Stomach (tissue), 4 donors: ENCODE measurements around the gene AKAP5.

Experiments
- CTCF ChIP-seq, 7 experiments: fragments of 450-650 bp in 4 of 7; fragments of 200-600 bp in 3 of 7; sonication (generic) in 3 of 7; IDR thresholded peaks; one replicate each; pipeline ENCODE4 v1.5.1; 2016 to 2019; ENCODE audit warnings: antibody characterized with exemption in 7 of 7, control low read depth in 2 of 7, mild to moderate bottlenecking in 1 of 7
- EP300 ChIP-seq: sonication (generic); formaldehyde crosslinking; IDR thresholded peaks from one replicate; pipeline ENCODE4 v1.6.1; 2017; ENCODE audit warnings: antibody characterized with exemption
- POLR2A ChIP-seq, 4 donors: fragments of 450-650 bp; IDR thresholded peaks; one replicate each; pipeline ENCODE4 v1.6.1; 2016; ENCODE audit warnings: antibody characterized with exemption in 4 of 4, control low read depth in 2 of 4, mild to moderate bottlenecking in 1 of 4, moderate library complexity in 1 of 4
- POLR2AphosphoS5 ChIP-seq, 3 donors: sonication (generic); formaldehyde crosslinking; IDR thresholded peaks; one replicate each; pipeline ENCODE4 v1.6.1; 2016; ENCODE audit warnings: antibody characterized with exemption in 3 of 3

GRCh38 chr14:64509036-64509435 lies 43.7 kb downstream of the AKAP5 start:
- no peak for TF ChIP-seq CTCF (IDR thresholded peaks at IDR 0.05)
- no peak for TF ChIP-seq POLR2A (IDR thresholded peaks at IDR 0.05)
- no peak for TF ChIP-seq POLR2AphosphoS5 (IDR thresholded peaks at IDR 0.05)
- no peak for TF ChIP-seq EP300
